GM12878 (cell line): ENCODE measurements around the gene ATXN1. TPM values are rescaled to one million over a fixed set of nuclear protein-coding genes. Genes with fewer than 3 reads are reported as not detected.

Source experiments
- ATAC-seq: fragments of 200-7000 bp; cut with Tn5 transposase; 3 replicates; pipeline ENCODE4 v1.9.1; 2020; ENCODE audit warnings: mild to moderate bottlenecking, moderate library complexity
- BruUV-seq: library from RNA; stranded (reverse); fragments of 400-500 nt; replicated peaks from 2 replicates; lab custom pipeline; 2021; lab: Mats Ljungman, UMichigan
- CTCF ChIA-PET: fragments of 300-600 bp; sonication (Branson Sonifier 250); formaldehyde crosslinking; extraction: SDS; loops from one replicate; lab custom pipeline; 2021; ENCODE audit warnings: inconsistent platforms; lab: Yijun Ruan, JAX
- POLR2A ChIA-PET: fragments of 350-600 bp; formaldehyde crosslinking; extraction: SDS; loops from one replicate; lab custom pipeline; 2021; ENCODE audit warnings: inconsistent platforms; lab: Charles Lee
- RAD21 ChIA-PET: fragments of 300-600 bp; sonication (Branson Sonifier 250); formaldehyde crosslinking; loops from one replicate; lab custom pipeline; 2023; ENCODE audit warnings: antibody characterized with exemption; ENCODE audit not compliant: unreplicated experiment; lab: Charles Lee
- SMC1A ChIA-PET: fragments of 300-600 bp; sonication (Branson Sonifier 250); formaldehyde crosslinking; loops from one replicate; lab custom pipeline; 2023; ENCODE audit not compliant: unreplicated experiment, uncharacterized antibody; lab: Charles Lee
- DNase-seq: peaks from one replicate; pipeline ENCODE4 v3.0.0-alpha.2; 2011; ENCODE audit warnings: low read depth, low spot score
- FAIRE-seq: peaks from 3 replicates; lab custom pipeline; 2011; peaks lifted over from hg19 to GRCh38; lab: Jason Lieb, UNC
- H2AFZ ChIP-seq: 2 replicates; pipeline ENCODE4 v1.6.0; 2011; ENCODE audit warnings: low read depth, low read length, control low read depth; ENCODE audit not compliant: control insufficient read depth
- H3K27ac ChIP-seq: 2 replicates; pipeline ENCODE4 v1.5.1; 2011; ENCODE audit warnings: control low read depth; ENCODE audit not compliant: control insufficient read depth, insufficient read depth
- H3K27me3 ChIP-seq, 2 experiments: replicated peaks in 1 of 2; 2 replicates each; pipeline versions ENCODE4 v1.6.0 to v1.6.1; 2011; ENCODE audit warnings: low read length in 1 of 2; ENCODE audit not compliant: control insufficient read depth in 2 of 2, insufficient read depth in 2 of 2
- H3K36me3 ChIP-seq, 2 experiments: 2 replicates each; pipeline ENCODE4 v1.5.1; 2011; ENCODE audit warnings: low read length in 1 of 2; ENCODE audit not compliant: control insufficient read depth in 2 of 2, insufficient read depth in 2 of 2
- H3K4me1 ChIP-seq: 2 replicates; pipeline ENCODE4 v1.6.1; 2011; ENCODE audit warnings: mild to moderate bottlenecking, low read length, moderate library complexity, mixed read lengths; ENCODE audit not compliant: control insufficient read depth, insufficient read depth
- H3K4me2 ChIP-seq: 2 replicates; pipeline ENCODE4 v1.6.0; 2011; ENCODE audit warnings: control low read depth; ENCODE audit not compliant: control insufficient read depth, insufficient read depth
- H3K4me3 ChIP-seq: fragments of 200-600 bp; sonication (generic); 2 replicates; pipeline ENCODE4 v1.5.1; 2016
- H3K79me2 ChIP-seq: 2 replicates; pipeline ENCODE4 v1.6.0; 2011; ENCODE audit warnings: low read length; ENCODE audit not compliant: control insufficient read depth, insufficient read depth
- H3K9ac ChIP-seq: 2 replicates; pipeline ENCODE4 v1.8.0; 2011; ENCODE audit warnings: low read length, control low read depth, mixed read lengths; ENCODE audit not compliant: control insufficient read depth, insufficient read depth
- H3K9me3 ChIP-seq: replicated peaks from 3 replicates; pipeline ENCODE4 v1.5.1; 2011; ENCODE audit warnings: mild to moderate bottlenecking, low read length; ENCODE audit not compliant: control insufficient read depth, insufficient read depth
- H4K20me1 ChIP-seq: 2 replicates; pipeline ENCODE4 v1.6.0; 2011; ENCODE audit not compliant: control insufficient read depth, insufficient read depth
- CEBPB ChIP-seq, 2 experiments: fragments of 150-350 bp in 1 of 2; IDR thresholded peaks; 2 replicates each; pipeline ENCODE4 v1.6.1; 2012 to 2014; ENCODE audit warnings: low read depth in 2 of 2, low read length in 2 of 2, borderline replicate concordance in 1 of 2, inconsistent platforms in 1 of 2
- E2F4 ChIP-seq: IDR thresholded peaks from 2 replicates; pipeline ENCODE4 v1.6.1; 2012; ENCODE audit warnings: low read depth, low read length, improper control_type of control experiment
- EED ChIP-seq: sonication (generic); IDR thresholded peaks from 2 replicates; pipeline ENCODE4 v1.6.1; 2016; ENCODE audit warnings: antibody characterized with exemption, low read depth
- GATAD2B ChIP-seq: fragments of 450-650 bp; conservative IDR thresholded peaks from 2 replicates; pipeline ENCODE4 v1.6.1; 2017; ENCODE audit warnings: low read depth, mild to moderate bottlenecking, moderate library complexity
- IKZF1 ChIP-seq: fragments of 450-650 bp; conservative IDR thresholded peaks from 2 replicates; pipeline ENCODE4 v1.6.1; 2017; ENCODE audit warnings: antibody characterized with exemption, mild to moderate bottlenecking
- IRF5 ChIP-seq: fragments of 450-650 bp; IDR thresholded peaks from 2 replicates; pipeline ENCODE4 v1.6.1; 2017; ENCODE audit warnings: borderline replicate concordance
- JUND ChIP-seq: IDR thresholded peaks from 2 replicates; pipeline ENCODE4 v1.6.1; 2012; ENCODE audit warnings: low read depth, mild to moderate bottlenecking, low read length, improper control_type of control experiment, moderate library complexity
- MYC ChIP-seq: IDR thresholded peaks from 2 replicates; pipeline ENCODE4 v1.6.1; 2011; ENCODE audit warnings: mild to moderate bottlenecking, low read length, moderate library complexity, inconsistent platforms; ENCODE audit not compliant: insufficient read depth, insufficient replicate concordance, insufficient read length, severe bottlenecking
- PAX5 ChIP-seq: IDR thresholded peaks from 2 replicates; pipeline ENCODE4 v1.6.1; 2011; ENCODE audit warnings: low read depth, low read length, borderline replicate concordance
- RFX5 ChIP-seq: IDR thresholded peaks from 2 replicates; pipeline ENCODE4 v1.6.1; 2011; ENCODE audit warnings: low read depth, low read length, improper control_type of control experiment
- SIN3A ChIP-seq: IDR thresholded peaks from 2 replicates; pipeline ENCODE4 v1.6.1; 2012; ENCODE audit warnings: low read depth, low read length, improper control_type of control experiment
- SMC3 ChIP-seq: IDR thresholded peaks from 2 replicates; pipeline ENCODE4 v1.6.1; 2011; ENCODE audit warnings: low read length, improper control_type of control experiment, borderline replicate concordance
- STAT3 ChIP-seq: IDR thresholded peaks from 2 replicates; pipeline ENCODE4 v1.6.1; 2011; ENCODE audit warnings: low read depth, low read length, improper control_type of control experiment
- TARDBP ChIP-seq: IDR thresholded peaks from 2 replicates; pipeline ENCODE4 v1.6.1; 2016; ENCODE audit warnings: borderline replicate concordance
- ZNF687 ChIP-seq: fragments of 450-650 bp; IDR thresholded peaks from 2 replicates; pipeline ENCODE4 v1.6.1; 2017; ENCODE audit warnings: mild to moderate bottlenecking, moderate library complexity
- WGBS: methylation state at CpG from one replicate; pipeline ENCODE4 v1.1.6; 2016; ENCODE audit warnings: low lambda C conversion rate; ENCODE audit not compliant: insufficient replicate concordance, insufficient coverage; ENCODE audit errors: missing lambda C conversion rate; 5-methylcytosine and 5-hydroxymethylcytosine counted together
- in situ Hi-C: fragments of 300-500 bp; cut with MboI; formaldehyde crosslinking; loops from 9 replicates; pipeline ENCODE4 v1.14.3; 2018; ENCODE audit warnings: mixed read lengths
- intact Hi-C: fragments of 100-400 bp; cut with micrococcal nuclease; formaldehyde crosslinking; loops from one replicate; pipeline ENCODE4 v1.14.2; 2022; ENCODE audit not compliant: unreplicated experiment
- polyA plus RNA-seq, 11 experiments: library from polyadenylated mRNA; depleted of rRNA in 4 of 11; unstranded in 6 of 11; stranded (reverse) in 5 of 11; fragments of >200 nt; fragmentation: Nextera tagmentation in 4 of 11; fragmentation: Illumina TruSeq in 1 of 11; extraction: Ambion mirVana in 4 of 11; extraction: Trizol in 1 of 11; gene quantifications; 1 replicate in 1 of 11; 2 replicates in 10 of 11; pipeline versions ENCODE4 v1.2.1 to v1.2.3, GENCODE V29; 2011 to 2016; ENCODE audit warnings: inconsistent platforms in 2 of 11, missing spikeins in 2 of 11, low read depth in 1 of 11
- total RNA-seq, 4 experiments: library from RNA; depleted of rRNA in 3 of 4; stranded (reverse); fragments of >200 nt in 3 of 4; fragmentation: Illumina TruSeq in 1 of 4; extraction: Trizol in 1 of 4; gene quantifications; 2 replicates each; pipeline versions ENCODE4 v1.2.1 to v1.2.3, GENCODE V29; 2013 to 2021

ATXN1 gene
- total and polyA plus RNA-seq, 10 of the 15 experiments (the other 5 are each of a cell fraction or from before 2014, with no cell fraction given) = 12.2 to 51.2 (median 20.5) TPM

GRCh38 chr6:16649241-16649640 is 112.0 kb downstream of the ATXN1 start:
- ChIA-PET RAD21 (interaction anchor here (1.0 kb wide), 1 partner anchor 136 kb away, joined by 3 read pairs; no protein-coding TSS in a partner anchor), SMC1A (interaction anchor here (0.6 to 2.1 kb wide), 8 partner anchors 9 to 364 kb away, joined by 3 to 8 read pairs (median 3); no protein-coding TSS in a partner anchor), CTCF (no interaction called here), POLR2A (interaction anchor here (0.6 to 3.0 kb wide), 2 partner anchors 8 to 110 kb away, joined by 3 to 14 read pairs; no protein-coding TSS in a partner anchor)
- peaks cover 11% of the 10 kb centered on the region for H3K4me1 ChIP-seq
- H3K79me2 ChIP-seq = no peaks in the 10 kb centered on the region
- H3K4me3 ChIP-seq = no peak overlapping the region
- WGBS = 92% methylated on average over 2 of the region's 2 CpGs
- FAIRE-seq (no peak), DNase-seq (no peak), ATAC-seq (no peak)
- no peak overlapping the region for H2AFZ ChIP-seq
- TF ChIP-seq E2F4 (no peak), IRF5 (no peak), MYC (no peak), IKZF1 (no peak), STAT3 (no peak), TARDBP (no peak), GATAD2B (no peak), JUND (no peak), RFX5 (no peak), EED (no peak), SIN3A (no peak), CEBPB (IDR thresholded peaks at IDR 0.05; ENCODE audit: borderline replicate concordance in 1 of 2, low read depth in 2 of 2, low read length in 2 of 2) (no peak), PAX5 (no peak), SMC3 (no peak), ZNF687 (no peak)
- H3K9me3 ChIP-seq = no peaks in the 10 kb centered on the region
- no peak overlapping the region for H3K9ac ChIP-seq
- no peak overlapping the region for H3K27ac ChIP-seq
- H3K27me3 ChIP-seq = no peaks in the 10 kb centered on the region
- in situ Hi-C loops = no loop called here
- BruUV-seq = no TSS peak
- intact Hi-C loops = no loop called here
- H3K36me3 ChIP-seq = peaks cover 2 to 3% of the 10 kb centered on the region in 2 experiments; a peak in 1 of 4 replicates
- no peak overlapping the region for H3K4me2 ChIP-seq
- no peaks in the 10 kb centered on the region; the same call in 1 of the 2 replicates for H4K20me1 ChIP-seq
